WTC11 (cell line): ENCODE data around the gene RANBP10. TPM values are rescaled to one million over a fixed set of nuclear protein-coding genes. Genes with fewer than 3 reads are reported as not detected.

Experiments
- ATAC-seq: fragments of 200-7000 bp; cut with Tn5 transposase; 2 replicates; pipeline ENCODE4 v1.10.0; 2021; ENCODE audit warnings: mild to moderate bottlenecking, moderate library complexity
- CTCF ChIA-PET: fragments of 300-600 bp; sonication (Branson Sonifier 250); formaldehyde crosslinking; loops from one replicate; lab custom pipeline; 2021; ENCODE audit warnings: antibody characterized with exemption; lab: Charles Lee
- POLR2A ChIA-PET: fragments of 350-600 bp; sonication (Branson Sonifier 250); formaldehyde crosslinking; loops from one replicate; lab custom pipeline; 2021; ENCODE audit warnings: antibody characterized with exemption; lab: Charles Lee
- DNase-seq: peaks from one replicate; pipeline ENCODE4 v3.0.0; 2021; ENCODE audit warnings: low spot score
- H3K27ac Mint-ChIP-seq: 2 replicates; pipeline ENCODE4 v1.8.0; 2021; ENCODE audit warnings: mixed read lengths
- H3K27me3 Mint-ChIP-seq: 2 replicates; pipeline ENCODE4 v1.8.0; 2021; ENCODE audit warnings: low read depth, mild to moderate bottlenecking, moderate library complexity, mixed read lengths
- H3K36me3 Mint-ChIP-seq: 2 replicates; pipeline ENCODE4 v1.8.0; 2021; ENCODE audit warnings: mixed read lengths
- H3K4me1 Mint-ChIP-seq: 2 replicates; pipeline ENCODE4 v1.8.0; 2022; ENCODE audit warnings: mixed read lengths
- H3K4me3 Mint-ChIP-seq: 2 replicates; pipeline ENCODE4 v1.8.0; 2021; ENCODE audit warnings: mild to moderate bottlenecking, moderate library complexity, mixed read lengths
- H3K9me3 Mint-ChIP-seq: 2 replicates; pipeline ENCODE4 v1.8.0; 2021; ENCODE audit warnings: mixed read lengths
- CREB1 ChIP-seq: sonication (generic); formaldehyde crosslinking; IDR thresholded peaks from 2 replicates; pipeline ENCODE4 v1.8.0; 2023; ENCODE audit warnings: mild to moderate bottlenecking, missing genetic modification reagents
- CREM ChIP-seq: sonication (generic); formaldehyde crosslinking; IDR thresholded peaks from 2 replicates; pipeline ENCODE4 v1.8.1; 2022; ENCODE audit warnings: mild to moderate bottlenecking, missing genetic modification reagents, moderate library complexity
- ESRRA ChIP-seq: sonication (generic); formaldehyde crosslinking; IDR thresholded peaks from 2 replicates; pipeline ENCODE4 v1.8.1; 2022; ENCODE audit warnings: mild to moderate bottlenecking, missing genetic modification reagents, borderline replicate concordance
- MXD4 ChIP-seq: fragments of 250-450 bp; sonication (Bioruptor Pico); IDR thresholded peaks from 2 replicates; pipeline ENCODE4 v1.8.0; 2021; ENCODE audit warnings: mild to moderate bottlenecking, moderate library complexity, borderline replicate concordance
- NFYB ChIP-seq: sonication (generic); formaldehyde crosslinking; conservative IDR thresholded peaks from 2 replicates; pipeline ENCODE4 v1.8.0; 2022; ENCODE audit warnings: low read depth, missing genetic modification reagents
- SP1 ChIP-seq: sonication (generic); formaldehyde crosslinking; conservative IDR thresholded peaks from 2 replicates; pipeline ENCODE4 v1.8.1; 2022; ENCODE audit warnings: missing genetic modification reagents
- TEAD4 ChIP-seq: sonication (generic); formaldehyde crosslinking; IDR thresholded peaks from 2 replicates; pipeline ENCODE4 v1.8.0; 2022; ENCODE audit warnings: mild to moderate bottlenecking, missing genetic modification reagents
- ZNF232 ChIP-seq: sonication (generic); formaldehyde crosslinking; IDR thresholded peaks from 2 replicates; pipeline ENCODE4 v1.8.0; 2022; ENCODE audit warnings: mild to moderate bottlenecking, missing genetic modification reagents
- ZNF263 ChIP-seq: sonication (generic); formaldehyde crosslinking; IDR thresholded peaks from 2 replicates; pipeline ENCODE4 v1.8.1; 2022; ENCODE audit warnings: low read depth, mild to moderate bottlenecking, moderate library complexity, missing genetic modification reagents
- ZNF396 ChIP-seq: fragments of 250-450 bp; sonication (Bioruptor Pico); IDR thresholded peaks from 2 replicates; pipeline ENCODE4 v1.8.0; 2021; ENCODE audit warnings: mild to moderate bottlenecking, moderate library complexity, borderline replicate concordance
- total RNA-seq: library from RNA; stranded (reverse); gene quantifications from 3 replicates; pipeline ENCODE4 v1.2.3, GENCODE V29; 2021
- TF ChIP-seq, protein P1 (sequence below): fragments of 250-450 bp; sonication (Bioruptor Pico); IDR thresholded peaks from 2 replicates; pipeline ENCODE4 v1.9.0; 2021; ENCODE audit warnings: mild to moderate bottlenecking, borderline replicate concordance
- TF ChIP-seq, protein P2 (sequence below): sonication (generic); formaldehyde crosslinking; IDR thresholded peaks from 2 replicates; pipeline ENCODE4 v1.8.0; 2023; ENCODE audit warnings: mild to moderate bottlenecking, missing genetic modification reagents
- TF ChIP-seq, protein P3 (sequence below): fragments of 250-450 bp; sonication (Bioruptor Pico); IDR thresholded peaks from 2 replicates; pipeline ENCODE4 v1.9.0; 2021; ENCODE audit warnings: mild to moderate bottlenecking
- TF ChIP-seq, protein P4 (sequence below): sonication (generic); formaldehyde crosslinking; IDR thresholded peaks from 2 replicates; pipeline ENCODE4 v1.8.1; 2023; ENCODE audit warnings: mild to moderate bottlenecking, missing genetic modification reagents, borderline replicate concordance
- TF ChIP-seq, protein P5 (sequence below): fragments of 250-450 bp; sonication (Bioruptor Pico); IDR thresholded peaks from 2 replicates; pipeline ENCODE4 v1.8.0; 2021; ENCODE audit warnings: mild to moderate bottlenecking
- TF ChIP-seq, protein P6 (sequence below): sonication (generic); formaldehyde crosslinking; IDR thresholded peaks from 2 replicates; pipeline ENCODE4 v1.8.1; 2023; ENCODE audit warnings: mild to moderate bottlenecking, missing genetic modification reagents
- TF ChIP-seq, protein P7 (sequence below): sonication (generic); formaldehyde crosslinking; IDR thresholded peaks from 2 replicates; pipeline ENCODE4 v1.8.1; 2023; ENCODE audit warnings: mild to moderate bottlenecking, moderate library complexity, missing genetic modification reagents
- TF ChIP-seq, protein P8 (sequence below): sonication (generic); formaldehyde crosslinking; IDR thresholded peaks from 2 replicates; pipeline ENCODE4 v1.8.0; 2022; ENCODE audit warnings: mild to moderate bottlenecking, missing genetic modification reagents

Gene RANBP10
- total RNA-seq, 1 experiment from 2014 or later: 14.0 TPM

DNA sequence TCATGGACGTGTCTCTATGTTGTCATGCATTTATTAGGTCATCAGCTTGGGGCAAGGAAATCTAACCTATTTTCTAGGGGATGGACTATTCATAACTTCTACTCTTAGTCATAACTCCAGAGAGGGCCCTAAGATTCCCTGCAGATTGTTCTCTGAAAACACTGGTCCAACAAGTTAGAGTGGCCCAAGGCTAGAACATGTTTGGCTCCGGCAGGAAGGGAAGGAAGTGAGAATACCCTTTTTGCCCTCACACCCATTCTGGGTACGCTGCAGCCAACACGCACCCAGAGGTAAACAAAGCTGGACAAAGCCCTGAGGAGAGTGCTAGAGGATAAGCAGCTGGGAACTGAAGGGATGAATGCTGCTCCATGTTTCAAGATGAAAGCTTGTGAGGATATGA is 129.8 kb downstream of the RANBP10 start:
- H3K27me3 Mint-ChIP-seq: no peaks in the 10 kb centered on the region

More for the DNA sequence above, 129.8 kb downstream of the RANBP10 start:
- Mint-ChIP-seq H3K4me1 (no peaks in the 10 kb centered on the region; the same call in 1 of the 2 replicates), H3K9me3 (no peaks in the 10 kb centered on the region), H3K4me3 (no peak overlapping the region), H3K36me3 (no peaks in the 10 kb centered on the region), H3K27ac (no peak overlapping the region)
- TF ChIP-seq TEAD4 (CRISPR knock-in tag) (no peak), MXD4 (CRISPR knock-in tag) (no peak), SP1 (CRISPR knock-in tag) (no peak), ZNF396 (no peak), CREB1 (CRISPR knock-in tag) (no peak), ZNF232 (CRISPR knock-in tag) (no peak), ZNF263 (CRISPR knock-in tag) (no peak), NFYB (CRISPR knock-in tag) (no peak), CREM (no peak), ESRRA (no peak)
- TF ChIP-seq, protein P1, sequence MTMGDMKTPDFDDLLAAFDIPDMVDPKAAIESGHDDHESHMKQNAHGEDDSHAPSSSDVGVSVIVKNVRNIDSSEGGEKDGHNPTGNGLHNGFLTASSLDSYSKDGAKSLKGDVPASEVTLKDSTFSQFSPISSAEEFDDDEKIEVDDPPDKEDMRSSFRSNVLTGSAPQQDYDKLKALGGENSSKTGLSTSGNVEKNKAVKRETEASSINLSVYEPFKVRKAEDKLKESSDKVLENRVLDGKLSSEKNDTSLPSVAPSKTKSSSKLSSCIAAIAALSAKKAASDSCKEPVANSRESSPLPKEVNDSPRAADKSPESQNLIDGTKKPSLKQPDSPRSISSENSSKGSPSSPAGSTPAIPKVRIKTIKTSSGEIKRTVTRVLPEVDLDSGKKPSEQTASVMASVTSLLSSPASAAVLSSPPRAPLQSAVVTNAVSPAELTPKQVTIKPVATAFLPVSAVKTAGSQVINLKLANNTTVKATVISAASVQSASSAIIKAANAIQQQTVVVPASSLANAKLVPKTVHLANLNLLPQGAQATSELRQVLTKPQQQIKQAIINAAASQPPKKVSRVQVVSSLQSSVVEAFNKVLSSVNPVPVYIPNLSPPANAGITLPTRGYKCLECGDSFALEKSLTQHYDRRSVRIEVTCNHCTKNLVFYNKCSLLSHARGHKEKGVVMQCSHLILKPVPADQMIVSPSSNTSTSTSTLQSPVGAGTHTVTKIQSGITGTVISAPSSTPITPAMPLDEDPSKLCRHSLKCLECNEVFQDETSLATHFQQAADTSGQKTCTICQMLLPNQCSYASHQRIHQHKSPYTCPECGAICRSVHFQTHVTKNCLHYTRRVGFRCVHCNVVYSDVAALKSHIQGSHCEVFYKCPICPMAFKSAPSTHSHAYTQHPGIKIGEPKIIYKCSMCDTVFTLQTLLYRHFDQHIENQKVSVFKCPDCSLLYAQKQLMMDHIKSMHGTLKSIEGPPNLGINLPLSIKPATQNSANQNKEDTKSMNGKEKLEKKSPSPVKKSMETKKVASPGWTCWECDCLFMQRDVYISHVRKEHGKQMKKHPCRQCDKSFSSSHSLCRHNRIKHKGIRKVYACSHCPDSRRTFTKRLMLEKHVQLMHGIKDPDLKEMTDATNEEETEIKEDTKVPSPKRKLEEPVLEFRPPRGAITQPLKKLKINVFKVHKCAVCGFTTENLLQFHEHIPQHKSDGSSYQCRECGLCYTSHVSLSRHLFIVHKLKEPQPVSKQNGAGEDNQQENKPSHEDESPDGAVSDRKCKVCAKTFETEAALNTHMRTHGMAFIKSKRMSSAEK (CRISPR knock-in tag): no peak
- TF ChIP-seq, protein P2, sequence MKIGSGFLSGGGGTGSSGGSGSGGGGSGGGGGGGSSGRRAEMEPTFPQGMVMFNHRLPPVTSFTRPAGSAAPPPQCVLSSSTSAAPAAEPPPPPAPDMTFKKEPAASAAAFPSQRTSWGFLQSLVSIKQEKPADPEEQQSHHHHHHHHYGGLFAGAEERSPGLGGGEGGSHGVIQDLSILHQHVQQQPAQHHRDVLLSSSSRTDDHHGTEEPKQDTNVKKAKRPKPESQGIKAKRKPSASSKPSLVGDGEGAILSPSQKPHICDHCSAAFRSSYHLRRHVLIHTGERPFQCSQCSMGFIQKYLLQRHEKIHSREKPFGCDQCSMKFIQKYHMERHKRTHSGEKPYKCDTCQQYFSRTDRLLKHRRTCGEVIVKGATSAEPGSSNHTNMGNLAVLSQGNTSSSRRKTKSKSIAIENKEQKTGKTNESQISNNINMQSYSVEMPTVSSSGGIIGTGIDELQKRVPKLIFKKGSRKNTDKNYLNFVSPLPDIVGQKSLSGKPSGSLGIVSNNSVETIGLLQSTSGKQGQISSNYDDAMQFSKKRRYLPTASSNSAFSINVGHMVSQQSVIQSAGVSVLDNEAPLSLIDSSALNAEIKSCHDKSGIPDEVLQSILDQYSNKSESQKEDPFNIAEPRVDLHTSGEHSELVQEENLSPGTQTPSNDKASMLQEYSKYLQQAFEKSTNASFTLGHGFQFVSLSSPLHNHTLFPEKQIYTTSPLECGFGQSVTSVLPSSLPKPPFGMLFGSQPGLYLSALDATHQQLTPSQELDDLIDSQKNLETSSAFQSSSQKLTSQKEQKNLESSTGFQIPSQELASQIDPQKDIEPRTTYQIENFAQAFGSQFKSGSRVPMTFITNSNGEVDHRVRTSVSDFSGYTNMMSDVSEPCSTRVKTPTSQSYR: no peak
- TF ChIP-seq, protein P3, sequence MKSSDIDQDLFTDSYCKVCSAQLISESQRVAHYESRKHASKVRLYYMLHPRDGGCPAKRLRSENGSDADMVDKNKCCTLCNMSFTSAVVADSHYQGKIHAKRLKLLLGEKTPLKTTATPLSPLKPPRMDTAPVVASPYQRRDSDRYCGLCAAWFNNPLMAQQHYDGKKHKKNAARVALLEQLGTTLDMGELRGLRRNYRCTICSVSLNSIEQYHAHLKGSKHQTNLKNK (CRISPR knock-in tag): no peak
- TF ChIP-seq, protein P4, sequence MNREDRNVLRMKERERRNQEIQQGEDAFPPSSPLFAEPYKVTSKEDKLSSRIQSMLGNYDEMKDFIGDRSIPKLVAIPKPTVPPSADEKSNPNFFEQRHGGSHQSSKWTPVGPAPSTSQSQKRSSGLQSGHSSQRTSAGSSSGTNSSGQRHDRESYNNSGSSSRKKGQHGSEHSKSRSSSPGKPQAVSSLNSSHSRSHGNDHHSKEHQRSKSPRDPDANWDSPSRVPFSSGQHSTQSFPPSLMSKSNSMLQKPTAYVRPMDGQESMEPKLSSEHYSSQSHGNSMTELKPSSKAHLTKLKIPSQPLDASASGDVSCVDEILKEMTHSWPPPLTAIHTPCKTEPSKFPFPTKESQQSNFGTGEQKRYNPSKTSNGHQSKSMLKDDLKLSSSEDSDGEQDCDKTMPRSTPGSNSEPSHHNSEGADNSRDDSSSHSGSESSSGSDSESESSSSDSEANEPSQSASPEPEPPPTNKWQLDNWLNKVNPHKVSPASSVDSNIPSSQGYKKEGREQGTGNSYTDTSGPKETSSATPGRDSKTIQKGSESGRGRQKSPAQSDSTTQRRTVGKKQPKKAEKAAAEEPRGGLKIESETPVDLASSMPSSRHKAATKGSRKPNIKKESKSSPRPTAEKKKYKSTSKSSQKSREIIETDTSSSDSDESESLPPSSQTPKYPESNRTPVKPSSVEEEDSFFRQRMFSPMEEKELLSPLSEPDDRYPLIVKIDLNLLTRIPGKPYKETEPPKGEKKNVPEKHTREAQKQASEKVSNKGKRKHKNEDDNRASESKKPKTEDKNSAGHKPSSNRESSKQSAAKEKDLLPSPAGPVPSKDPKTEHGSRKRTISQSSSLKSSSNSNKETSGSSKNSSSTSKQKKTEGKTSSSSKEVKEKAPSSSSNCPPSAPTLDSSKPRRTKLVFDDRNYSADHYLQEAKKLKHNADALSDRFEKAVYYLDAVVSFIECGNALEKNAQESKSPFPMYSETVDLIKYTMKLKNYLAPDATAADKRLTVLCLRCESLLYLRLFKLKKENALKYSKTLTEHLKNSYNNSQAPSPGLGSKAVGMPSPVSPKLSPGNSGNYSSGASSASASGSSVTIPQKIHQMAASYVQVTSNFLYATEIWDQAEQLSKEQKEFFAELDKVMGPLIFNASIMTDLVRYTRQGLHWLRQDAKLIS (CRISPR knock-in tag): no peak
- TF ChIP-seq, protein P5, sequence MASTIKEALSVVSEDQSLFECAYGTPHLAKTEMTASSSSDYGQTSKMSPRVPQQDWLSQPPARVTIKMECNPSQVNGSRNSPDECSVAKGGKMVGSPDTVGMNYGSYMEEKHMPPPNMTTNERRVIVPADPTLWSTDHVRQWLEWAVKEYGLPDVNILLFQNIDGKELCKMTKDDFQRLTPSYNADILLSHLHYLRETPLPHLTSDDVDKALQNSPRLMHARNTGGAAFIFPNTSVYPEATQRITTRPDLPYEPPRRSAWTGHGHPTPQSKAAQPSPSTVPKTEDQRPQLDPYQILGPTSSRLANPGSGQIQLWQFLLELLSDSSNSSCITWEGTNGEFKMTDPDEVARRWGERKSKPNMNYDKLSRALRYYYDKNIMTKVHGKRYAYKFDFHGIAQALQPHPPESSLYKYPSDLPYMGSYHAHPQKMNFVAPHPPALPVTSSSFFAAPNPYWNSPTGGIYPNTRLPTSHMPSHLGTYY (CRISPR knock-in tag): no peak
- TF ChIP-seq, protein P6, sequence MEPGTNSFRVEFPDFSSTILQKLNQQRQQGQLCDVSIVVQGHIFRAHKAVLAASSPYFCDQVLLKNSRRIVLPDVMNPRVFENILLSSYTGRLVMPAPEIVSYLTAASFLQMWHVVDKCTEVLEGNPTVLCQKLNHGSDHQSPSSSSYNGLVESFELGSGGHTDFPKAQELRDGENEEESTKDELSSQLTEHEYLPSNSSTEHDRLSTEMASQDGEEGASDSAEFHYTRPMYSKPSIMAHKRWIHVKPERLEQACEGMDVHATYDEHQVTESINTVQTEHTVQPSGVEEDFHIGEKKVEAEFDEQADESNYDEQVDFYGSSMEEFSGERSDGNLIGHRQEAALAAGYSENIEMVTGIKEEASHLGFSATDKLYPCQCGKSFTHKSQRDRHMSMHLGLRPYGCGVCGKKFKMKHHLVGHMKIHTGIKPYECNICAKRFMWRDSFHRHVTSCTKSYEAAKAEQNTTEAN: no peak
- TF ChIP-seq, protein P7, sequence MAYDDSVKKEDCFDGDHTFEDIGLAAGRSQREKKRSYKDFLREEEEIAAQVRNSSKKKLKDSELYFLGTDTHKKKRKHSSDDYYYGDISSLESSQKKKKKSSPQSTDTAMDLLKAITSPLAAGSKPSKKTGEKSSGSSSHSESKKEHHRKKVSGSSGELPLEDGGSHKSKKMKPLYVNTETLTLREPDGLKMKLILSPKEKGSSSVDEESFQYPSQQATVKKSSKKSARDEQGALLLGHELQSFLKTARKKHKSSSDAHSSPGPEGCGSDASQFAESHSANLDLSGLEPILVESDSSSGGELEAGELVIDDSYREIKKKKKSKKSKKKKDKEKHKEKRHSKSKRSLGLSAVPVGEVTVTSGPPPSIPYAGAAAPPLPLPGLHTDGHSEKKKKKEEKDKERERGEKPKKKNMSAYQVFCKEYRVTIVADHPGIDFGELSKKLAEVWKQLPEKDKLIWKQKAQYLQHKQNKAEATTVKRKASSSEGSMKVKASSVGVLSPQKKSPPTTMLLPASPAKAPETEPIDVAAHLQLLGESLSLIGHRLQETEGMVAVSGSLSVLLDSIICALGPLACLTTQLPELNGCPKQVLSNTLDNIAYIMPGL: no peak
- TF ChIP-seq, protein P8, sequence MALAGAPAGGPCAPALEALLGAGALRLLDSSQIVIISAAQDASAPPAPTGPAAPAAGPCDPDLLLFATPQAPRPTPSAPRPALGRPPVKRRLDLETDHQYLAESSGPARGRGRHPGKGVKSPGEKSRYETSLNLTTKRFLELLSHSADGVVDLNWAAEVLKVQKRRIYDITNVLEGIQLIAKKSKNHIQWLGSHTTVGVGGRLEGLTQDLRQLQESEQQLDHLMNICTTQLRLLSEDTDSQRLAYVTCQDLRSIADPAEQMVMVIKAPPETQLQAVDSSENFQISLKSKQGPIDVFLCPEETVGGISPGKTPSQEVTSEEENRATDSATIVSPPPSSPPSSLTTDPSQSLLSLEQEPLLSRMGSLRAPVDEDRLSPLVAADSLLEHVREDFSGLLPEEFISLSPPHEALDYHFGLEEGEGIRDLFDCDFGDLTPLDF: no peak
- DNase-seq (no peak), ATAC-seq (no peak)
- CTCF ChIA-PET: interaction anchor here (0.8 to 1.6 kb wide), 2 partner anchors 13 to 140 kb away, joined by 4 to 5 read pairs; no protein-coding TSS in a partner anchor
- POLR2A ChIA-PET: interaction anchor here (0.6 kb wide), 1 partner anchor 19 kb away, joined by 4 read pairs; no protein-coding TSS in a partner anchor
